Loucy (cell line): ENCODE results near the gene EYA3.

Source experiments
- CTCF ChIP-seq: fragments of 200-600 bp; sonication (generic); conservative IDR thresholded peaks from 2 replicates; pipeline ENCODE4 v1.5.1; 2014; ENCODE audit warnings: mild to moderate bottlenecking, antibody characterized with exemption, low read length
- EZH2phosphoT487 ChIP-seq: fragments of 200-600 bp; IDR thresholded peaks from 2 replicates; pipeline ENCODE4 v1.6.1; 2018; ENCODE audit warnings: antibody characterized with exemption, mild to moderate bottlenecking, moderate library complexity, borderline replicate concordance

DNA sequence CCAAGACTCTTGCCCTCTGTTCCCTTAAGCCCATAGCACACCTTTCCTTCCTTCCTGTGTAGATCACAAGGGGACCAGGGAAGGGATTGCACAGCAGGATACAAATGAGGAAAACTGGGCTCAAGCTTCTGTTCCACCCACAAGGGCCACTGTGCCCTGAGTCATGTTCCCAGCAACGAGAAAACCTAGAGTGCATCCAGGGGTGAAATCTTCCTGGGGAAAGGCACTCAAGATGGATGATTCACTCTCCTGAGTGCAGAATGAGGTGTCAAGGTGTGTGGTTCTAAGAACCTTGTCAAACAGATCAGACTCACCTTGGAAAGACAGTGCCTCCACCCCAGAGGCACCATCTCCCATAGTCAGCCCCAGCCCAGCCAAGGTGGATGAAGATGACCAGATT is 40.7 kb upstream of the EYA3 start:
- TF ChIP-seq CTCF (no peak), EZH2phosphoT487 (no peak)
